HepG2 (cell line): ENCODE data around the gene CTIF. TPM values are rescaled to one million over a fixed set of nuclear protein-coding genes. Genes with fewer than 3 reads are reported as not detected.
A peak's percentile ranks its signal among the peaks of the same experiment; 100 is the strongest.

ENCODE experiments used
- FOXA3 ChIP-seq: IDR thresholded peaks from 2 replicates; pipeline ENCODE4 v1.6.1; 2016; ENCODE audit warnings: missing genetic modification reagents, missing compliant biosample characterization
- HMG20B ChIP-seq: conservative IDR thresholded peaks from 2 replicates; pipeline ENCODE4 v1.6.1; 2016; ENCODE audit warnings: missing genetic modification reagents, missing compliant biosample characterization
- KLF9 ChIP-seq: IDR thresholded peaks from 2 replicates; pipeline ENCODE4 v1.6.1; 2016; ENCODE audit warnings: low read depth
- KMT2A ChIP-seq: sonication (generic); formaldehyde crosslinking; IDR thresholded peaks from 2 replicates; pipeline ENCODE4 v1.4.0; 2020; ENCODE audit warnings: missing genetic modification reagents
- SNAPC4 ChIP-seq: sonication (generic); formaldehyde crosslinking; IDR thresholded peaks from 2 replicates; pipeline ENCODE4 v1.4.0; 2020; ENCODE audit warnings: mild to moderate bottlenecking, missing genetic modification reagents
- TCF7 ChIP-seq: sonication (generic); IDR thresholded peaks from 2 replicates; pipeline ENCODE4 v1.6.1; 2016; ENCODE audit warnings: antibody characterized with exemption, low read depth
- ZFAT ChIP-seq: sonication (generic); formaldehyde crosslinking; conservative IDR thresholded peaks from 2 replicates; pipeline ENCODE4 v1.8.1; 2023; ENCODE audit warnings: missing genetic modification reagents, inconsistent platforms
- ZFP82 ChIP-seq: sonication (generic); formaldehyde crosslinking; IDR thresholded peaks from 2 replicates; pipeline ENCODE4 v1.5.1; 2020; ENCODE audit warnings: mild to moderate bottlenecking, missing genetic modification reagents, borderline replicate concordance
- ZMAT3 ChIP-seq: sonication (generic); formaldehyde crosslinking; conservative IDR thresholded peaks from 2 replicates; pipeline ENCODE4 v1.7.0; 2021; ENCODE audit warnings: missing genetic modification reagents
- ZNF24 ChIP-seq: fragments of 450-650 bp; IDR thresholded peaks from 2 replicates; pipeline ENCODE4 v1.6.1; 2017; ENCODE audit warnings: antibody characterized with exemption, mild to moderate bottlenecking
- ZNF260 ChIP-seq: sonication (generic); formaldehyde crosslinking; IDR thresholded peaks from 2 replicates; pipeline ENCODE4 v1.4.0; 2020; ENCODE audit warnings: missing genetic modification reagents, low read depth, mild to moderate bottlenecking, borderline replicate concordance
- ZNF292 ChIP-seq: sonication (generic); formaldehyde crosslinking; IDR thresholded peaks from 2 replicates; pipeline ENCODE4 v1.8.1; 2022; ENCODE audit warnings: mild to moderate bottlenecking, low read depth, missing genetic modification reagents, borderline replicate concordance
- ZNF335 ChIP-seq: sonication (generic); formaldehyde crosslinking; IDR thresholded peaks from 2 replicates; pipeline ENCODE4 v1.4.0; 2020; ENCODE audit warnings: missing genetic modification reagents
- ZNF337 ChIP-seq: sonication (generic); formaldehyde crosslinking; IDR thresholded peaks from 2 replicates; pipeline ENCODE4 v1.5.1; 2020; ENCODE audit warnings: missing genetic modification reagents, low read depth, mild to moderate bottlenecking, borderline replicate concordance
- ZNF343 ChIP-seq: sonication (generic); formaldehyde crosslinking; IDR thresholded peaks from 2 replicates; pipeline ENCODE4 v1.4.0; 2020; ENCODE audit warnings: mild to moderate bottlenecking, missing genetic modification reagents
- polyA plus RNA-seq, 8 experiments: library from polyadenylated mRNA; depleted of rRNA in 3 of 8; stranded (reverse) in 7 of 8; unstranded in 1 of 8; fragments of >200 nt; fragmentation: Illumina TruSeq in 4 of 8; extraction: Trizol in 4 of 8; gene quantifications; 2 replicates each; pipeline versions ENCODE4 v1.2.1 to v1.2.3, GENCODE V29; 2011 to 2016; ENCODE audit warnings: low read depth in 4 of 8, missing spikeins in 1 of 8, mixed read lengths in 1 of 8; ENCODE audit not compliant: insufficient read depth in 1 of 8
- total RNA-seq, 5 experiments: library from RNA; depleted of rRNA; stranded (reverse); fragments of >200 nt; fragmentation: Illumina TruSeq; extraction: Trizol; gene quantifications; 2 replicates each; pipeline ENCODE4 v1.2.3, GENCODE V29; 2016; ENCODE audit warnings: low read depth in 1 of 5
- TF ChIP-seq, protein P1 (sequence below): sonication (generic); formaldehyde crosslinking; IDR thresholded peaks from 2 replicates; pipeline ENCODE4 v1.8.1; 2023; ENCODE audit warnings: missing genetic modification reagents, inconsistent platforms, borderline replicate concordance
- TF ChIP-seq, protein P2 (sequence below): sonication (generic); formaldehyde crosslinking; IDR thresholded peaks from 2 replicates; pipeline ENCODE4 v1.4.0; 2020; ENCODE audit warnings: mild to moderate bottlenecking, missing genetic modification reagents
- TF ChIP-seq, protein P3 (sequence below): sonication (generic); formaldehyde crosslinking; IDR thresholded peaks from 2 replicates; pipeline ENCODE4 v1.8.1; 2023; ENCODE audit warnings: missing genetic modification reagents, mild to moderate bottlenecking, borderline replicate concordance

Gene CTIF
- total and polyA plus RNA-seq, 2 of the 13 experiments (the other 11 are each of a cell fraction or from before 2014, with no cell fraction given), result 18.2 to 28.0 TPM

GRCh38 chr18:48538531-48539405, at the start of gene CTIF (continued):
- TF ChIP-seq SNAPC4 (CRISPR knock-in tag) (no peak), HMG20B (no peak), ZNF335 (CRISPR knock-in tag) (peak; percentile 56; the same call in 1 of the 2 replicates), ZFAT (CRISPR knock-in tag) (no peak), FOXA3 (CRISPR knock-in tag) (peak; percentile 38; the same call in 1 of the 2 replicates), ZNF260 (CRISPR knock-in tag) (no peak), ZNF343 (CRISPR knock-in tag) (no peak), ZNF337 (no peak), ZNF24 (no peak), ZMAT3 (CRISPR knock-in tag) (no peak), KLF9 (CRISPR knock-in tag) (no peak), ZFP82 (no peak), ZNF292 (CRISPR knock-in tag) (peak; percentile 61; the same call in 1 of the 2 replicates), KMT2A (0 out of 2 replicates have a peak, but pooled peaks have one; percentile 38), TCF7 (peak; percentile 93)
- TF ChIP-seq, protein P1, sequence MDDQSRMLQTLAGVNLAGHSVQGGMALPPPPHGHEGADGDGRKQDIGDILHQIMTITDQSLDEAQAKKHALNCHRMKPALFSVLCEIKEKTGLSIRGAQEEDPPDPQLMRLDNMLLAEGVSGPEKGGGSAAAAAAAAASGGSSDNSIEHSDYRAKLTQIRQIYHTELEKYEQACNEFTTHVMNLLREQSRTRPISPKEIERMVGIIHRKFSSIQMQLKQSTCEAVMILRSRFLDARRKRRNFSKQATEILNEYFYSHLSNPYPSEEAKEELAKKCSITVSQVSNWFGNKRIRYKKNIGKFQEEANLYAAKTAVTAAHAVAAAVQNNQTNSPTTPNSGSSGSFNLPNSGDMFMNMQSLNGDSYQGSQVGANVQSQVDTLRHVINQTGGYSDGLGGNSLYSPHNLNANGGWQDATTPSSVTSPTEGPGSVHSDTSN (CRISPR knock-in tag), result no peak
- TF ChIP-seq, protein P2, sequence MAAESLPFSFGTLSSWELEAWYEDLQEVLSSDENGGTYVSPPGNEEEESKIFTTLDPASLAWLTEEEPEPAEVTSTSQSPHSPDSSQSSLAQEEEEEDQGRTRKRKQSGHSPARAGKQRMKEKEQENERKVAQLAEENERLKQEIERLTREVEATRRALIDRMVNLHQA (CRISPR knock-in tag), result no peak
- TF ChIP-seq, protein P3, sequence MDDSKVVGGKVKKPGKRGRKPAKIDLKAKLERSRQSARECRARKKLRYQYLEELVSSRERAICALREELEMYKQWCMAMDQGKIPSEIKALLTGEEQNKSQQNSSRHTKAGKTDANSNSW (CRISPR knock-in tag), result no peak
